K562 (cell line): ENCODE measurements around the gene DENND4C. TPM values are rescaled to one million over a fixed set of nuclear protein-coding genes. Genes with fewer than 3 reads are reported as not detected.

ENCODE experiments used
- ARID2 ChIP-seq: fragments of 450-650 bp; IDR thresholded peaks from 2 replicates; pipeline ENCODE4 v1.6.1; 2017; ENCODE audit warnings: antibody characterized with exemption, mild to moderate bottlenecking
- CBFA2T3 ChIP-seq: fragments of 450-650 bp; IDR thresholded peaks from 2 replicates; pipeline ENCODE4 v1.6.1; 2017
- FUS ChIP-seq: fragments of 200-400 bp; formaldehyde crosslinking; optimal IDR thresholded peaks from 2 replicates; pipeline ENCODE3; 2017; ENCODE audit warnings: low read depth, low read length
- HOXB6 ChIP-seq: fragments of 250-450 bp; sonication (Bioruptor Pico); IDR thresholded peaks from 2 replicates; pipeline ENCODE4 v1.5.1; 2022; ENCODE audit warnings: mild to moderate bottlenecking, borderline replicate concordance
- MCM2 ChIP-seq: fragments of 450-650 bp; IDR thresholded peaks from 2 replicates; pipeline ENCODE4 v1.6.1; 2017; ENCODE audit warnings: low read depth, mild to moderate bottlenecking
- NCOA1 ChIP-seq: fragments of 450-650 bp; IDR thresholded peaks from 2 replicates; pipeline ENCODE4 v1.6.1; 2016; ENCODE audit warnings: low read depth
- PCBP2 ChIP-seq: fragments of 200-400 bp; formaldehyde crosslinking; IDR thresholded peaks from 2 replicates; pipeline ENCODE4 v1.6.1; 2018; ENCODE audit warnings: low read length, low read depth, mild to moderate bottlenecking, moderate library complexity; ENCODE audit not compliant: poor library complexity, severe bottlenecking
- POLR2G ChIP-seq: fragments of 200-400 bp; formaldehyde crosslinking; IDR thresholded peaks from 2 replicates; pipeline ENCODE4 v1.6.1; 2017; ENCODE audit warnings: low read depth, mild to moderate bottlenecking, antibody characterized with exemption, low read length, moderate library complexity
- PRMT5 ChIP-seq: sonication (generic); formaldehyde crosslinking; IDR thresholded peaks from 2 replicates; pipeline ENCODE4 v1.5.0; 2020; ENCODE audit warnings: missing genetic modification reagents
- ZNF134 ChIP-seq: fragments of 250-450 bp; sonication (Bioruptor Pico); conservative IDR thresholded peaks from 2 replicates; pipeline ENCODE4 v1.4.0; 2020
- ZNF3 ChIP-seq: fragments of 250-450 bp; sonication (Bioruptor Pico); IDR thresholded peaks from 2 replicates; pipeline ENCODE4 v1.5.0; 2021; ENCODE audit warnings: mild to moderate bottlenecking, moderate library complexity
- polyA plus RNA-seq, 8 experiments: library from polyadenylated mRNA; depleted of rRNA in 4 of 8; stranded (reverse) in 5 of 8; unstranded in 3 of 8; fragments of >200 nt; fragmentation: Nextera tagmentation in 2 of 8; fragmentation: Illumina TruSeq in 1 of 8; extraction: Ambion mirVana in 2 of 8; extraction: Trizol in 1 of 8; gene quantifications; 2 replicates each; pipeline versions ENCODE4 v1.2.1 to v1.2.3, GENCODE V29; 2011 to 2014; ENCODE audit warnings: inconsistent platforms in 1 of 8, missing spikeins in 1 of 8
- total RNA-seq, 7 experiments: library from RNA; depleted of rRNA in 6 of 7; stranded (reverse); fragments of >200 nt in 6 of 7; fragmentation: Illumina TruSeq in 2 of 7; extraction: Trizol in 2 of 7; gene quantifications; 2 replicates each; pipeline versions ENCODE4 v1.2.1 to v1.2.3, GENCODE V29; 2011 to 2021; ENCODE audit warnings: low replicate concordance in 1 of 7
- TF ChIP-seq, protein P1 (sequence below): fragments of 200-600 bp; sonication (generic); IDR thresholded peaks from one replicate; pipeline ENCODE4 v1.6.1; 2012; ENCODE audit warnings: mild to moderate bottlenecking, low read depth, low read length, inconsistent platforms
- TF ChIP-seq, protein P2 (sequence below): fragments of 250-450 bp; sonication (Bioruptor Pico); IDR thresholded peaks from 2 replicates; pipeline ENCODE4 v1.5.1; 2021; ENCODE audit warnings: mild to moderate bottlenecking
- TF ChIP-seq, protein P3 (sequence below): sonication (generic); formaldehyde crosslinking; IDR thresholded peaks from 2 replicates; pipeline ENCODE4 v1.4.0; 2020; ENCODE audit warnings: mild to moderate bottlenecking, missing genetic modification reagents

Gene DENND4C
- total and polyA plus RNA-seq, 9 of the 15 experiments (the other 6 are each of a cell fraction or from before 2014, with no cell fraction given), result 4.8 to 31.8 (median 13.9) TPM

DNA sequence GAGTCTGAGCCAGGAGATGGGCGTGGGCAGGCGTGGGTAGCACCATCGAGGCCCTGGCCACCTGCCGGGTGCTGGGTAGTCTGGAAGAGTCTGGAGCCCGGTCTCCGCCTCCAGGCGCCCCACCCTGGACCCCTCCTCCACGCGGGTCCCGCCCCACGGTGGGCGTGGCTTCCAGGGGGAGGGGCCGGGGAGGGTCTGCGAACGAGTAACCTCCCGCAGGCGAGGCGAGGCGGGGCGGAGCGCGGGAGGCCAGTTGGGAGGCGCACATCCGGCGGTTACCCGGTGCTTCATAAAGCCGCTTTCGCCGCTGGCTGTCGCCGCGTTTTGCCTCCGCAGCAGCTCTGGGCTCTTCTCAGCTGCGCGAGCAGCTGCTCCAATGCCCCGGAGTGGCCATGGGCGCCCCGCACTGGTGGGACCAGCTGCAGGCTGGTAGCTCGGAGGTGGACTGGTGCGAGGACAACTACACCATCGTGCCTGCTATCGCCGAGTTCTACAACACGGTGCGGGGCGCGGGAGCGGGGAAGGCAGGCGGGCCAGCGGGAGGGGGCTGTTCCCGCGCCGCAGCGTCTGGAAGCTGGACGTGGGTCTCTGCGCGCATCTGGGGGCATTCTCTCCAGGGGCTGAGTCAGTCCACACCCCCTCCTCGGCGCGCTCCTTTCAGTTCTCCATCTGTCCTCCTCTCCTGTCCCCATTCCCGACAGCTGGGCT, 178.4 kb downstream of the DENND4C start, which contains the start of gene ACER2 (continued):
- no peak for TF ChIP-seq MCM2
- TF ChIP-seq ZNF3, result no peak
- no peak for TF ChIP-seq FUS
- TF ChIP-seq ARID2, result no peak
- TF ChIP-seq, protein P1, sequence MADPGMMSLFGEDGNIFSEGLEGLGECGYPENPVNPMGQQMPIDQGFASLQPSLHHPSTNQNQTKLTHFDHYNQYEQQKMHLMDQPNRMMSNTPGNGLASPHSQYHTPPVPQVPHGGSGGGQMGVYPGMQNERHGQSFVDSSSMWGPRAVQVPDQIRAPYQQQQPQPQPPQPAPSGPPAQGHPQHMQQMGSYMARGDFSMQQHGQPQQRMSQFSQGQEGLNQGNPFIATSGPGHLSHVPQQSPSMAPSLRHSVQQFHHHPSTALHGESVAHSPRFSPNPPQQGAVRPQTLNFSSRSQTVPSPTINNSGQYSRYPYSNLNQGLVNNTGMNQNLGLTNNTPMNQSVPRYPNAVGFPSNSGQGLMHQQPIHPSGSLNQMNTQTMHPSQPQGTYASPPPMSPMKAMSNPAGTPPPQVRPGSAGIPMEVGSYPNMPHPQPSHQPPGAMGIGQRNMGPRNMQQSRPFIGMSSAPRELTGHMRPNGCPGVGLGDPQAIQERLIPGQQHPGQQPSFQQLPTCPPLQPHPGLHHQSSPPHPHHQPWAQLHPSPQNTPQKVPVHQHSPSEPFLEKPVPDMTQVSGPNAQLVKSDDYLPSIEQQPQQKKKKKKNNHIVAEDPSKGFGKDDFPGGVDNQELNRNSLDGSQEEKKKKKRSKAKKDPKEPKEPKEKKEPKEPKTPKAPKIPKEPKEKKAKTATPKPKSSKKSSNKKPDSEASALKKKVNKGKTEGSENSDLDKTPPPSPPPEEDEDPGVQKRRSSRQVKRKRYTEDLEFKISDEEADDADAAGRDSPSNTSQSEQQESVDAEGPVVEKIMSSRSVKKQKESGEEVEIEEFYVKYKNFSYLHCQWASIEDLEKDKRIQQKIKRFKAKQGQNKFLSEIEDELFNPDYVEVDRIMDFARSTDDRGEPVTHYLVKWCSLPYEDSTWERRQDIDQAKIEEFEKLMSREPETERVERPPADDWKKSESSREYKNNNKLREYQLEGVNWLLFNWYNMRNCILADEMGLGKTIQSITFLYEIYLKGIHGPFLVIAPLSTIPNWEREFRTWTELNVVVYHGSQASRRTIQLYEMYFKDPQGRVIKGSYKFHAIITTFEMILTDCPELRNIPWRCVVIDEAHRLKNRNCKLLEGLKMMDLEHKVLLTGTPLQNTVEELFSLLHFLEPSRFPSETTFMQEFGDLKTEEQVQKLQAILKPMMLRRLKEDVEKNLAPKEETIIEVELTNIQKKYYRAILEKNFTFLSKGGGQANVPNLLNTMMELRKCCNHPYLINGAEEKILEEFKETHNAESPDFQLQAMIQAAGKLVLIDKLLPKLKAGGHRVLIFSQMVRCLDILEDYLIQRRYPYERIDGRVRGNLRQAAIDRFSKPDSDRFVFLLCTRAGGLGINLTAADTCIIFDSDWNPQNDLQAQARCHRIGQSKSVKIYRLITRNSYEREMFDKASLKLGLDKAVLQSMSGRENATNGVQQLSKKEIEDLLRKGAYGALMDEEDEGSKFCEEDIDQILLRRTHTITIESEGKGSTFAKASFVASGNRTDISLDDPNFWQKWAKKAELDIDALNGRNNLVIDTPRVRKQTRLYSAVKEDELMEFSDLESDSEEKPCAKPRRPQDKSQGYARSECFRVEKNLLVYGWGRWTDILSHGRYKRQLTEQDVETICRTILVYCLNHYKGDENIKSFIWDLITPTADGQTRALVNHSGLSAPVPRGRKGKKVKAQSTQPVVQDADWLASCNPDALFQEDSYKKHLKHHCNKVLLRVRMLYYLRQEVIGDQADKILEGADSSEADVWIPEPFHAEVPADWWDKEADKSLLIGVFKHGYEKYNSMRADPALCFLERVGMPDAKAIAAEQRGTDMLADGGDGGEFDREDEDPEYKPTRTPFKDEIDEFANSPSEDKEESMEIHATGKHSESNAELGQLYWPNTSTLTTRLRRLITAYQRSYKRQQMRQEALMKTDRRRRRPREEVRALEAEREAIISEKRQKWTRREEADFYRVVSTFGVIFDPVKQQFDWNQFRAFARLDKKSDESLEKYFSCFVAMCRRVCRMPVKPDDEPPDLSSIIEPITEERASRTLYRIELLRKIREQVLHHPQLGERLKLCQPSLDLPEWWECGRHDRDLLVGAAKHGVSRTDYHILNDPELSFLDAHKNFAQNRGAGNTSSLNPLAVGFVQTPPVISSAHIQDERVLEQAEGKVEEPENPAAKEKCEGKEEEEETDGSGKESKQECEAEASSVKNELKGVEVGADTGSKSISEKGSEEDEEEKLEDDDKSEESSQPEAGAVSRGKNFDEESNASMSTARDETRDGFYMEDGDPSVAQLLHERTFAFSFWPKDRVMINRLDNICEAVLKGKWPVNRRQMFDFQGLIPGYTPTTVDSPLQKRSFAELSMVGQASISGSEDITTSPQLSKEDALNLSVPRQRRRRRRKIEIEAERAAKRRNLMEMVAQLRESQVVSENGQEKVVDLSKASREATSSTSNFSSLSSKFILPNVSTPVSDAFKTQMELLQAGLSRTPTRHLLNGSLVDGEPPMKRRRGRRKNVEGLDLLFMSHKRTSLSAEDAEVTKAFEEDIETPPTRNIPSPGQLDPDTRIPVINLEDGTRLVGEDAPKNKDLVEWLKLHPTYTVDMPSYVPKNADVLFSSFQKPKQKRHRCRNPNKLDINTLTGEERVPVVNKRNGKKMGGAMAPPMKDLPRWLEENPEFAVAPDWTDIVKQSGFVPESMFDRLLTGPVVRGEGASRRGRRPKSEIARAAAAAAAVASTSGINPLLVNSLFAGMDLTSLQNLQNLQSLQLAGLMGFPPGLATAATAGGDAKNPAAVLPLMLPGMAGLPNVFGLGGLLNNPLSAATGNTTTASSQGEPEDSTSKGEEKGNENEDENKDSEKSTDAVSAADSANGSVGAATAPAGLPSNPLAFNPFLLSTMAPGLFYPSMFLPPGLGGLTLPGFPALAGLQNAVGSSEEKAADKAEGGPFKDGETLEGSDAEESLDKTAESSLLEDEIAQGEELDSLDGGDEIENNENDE, result no peak
- no peak for TF ChIP-seq CBFA2T3
- TF ChIP-seq PRMT5 (CRISPR knock-in tag), result no peak
- no peak for TF ChIP-seq HOXB6 (CRISPR knock-in tag)
- TF ChIP-seq ZNF134 (CRISPR knock-in tag), result no peak
- peak; percentile 97 for TF ChIP-seq POLR2G
- TF ChIP-seq, protein P2, sequence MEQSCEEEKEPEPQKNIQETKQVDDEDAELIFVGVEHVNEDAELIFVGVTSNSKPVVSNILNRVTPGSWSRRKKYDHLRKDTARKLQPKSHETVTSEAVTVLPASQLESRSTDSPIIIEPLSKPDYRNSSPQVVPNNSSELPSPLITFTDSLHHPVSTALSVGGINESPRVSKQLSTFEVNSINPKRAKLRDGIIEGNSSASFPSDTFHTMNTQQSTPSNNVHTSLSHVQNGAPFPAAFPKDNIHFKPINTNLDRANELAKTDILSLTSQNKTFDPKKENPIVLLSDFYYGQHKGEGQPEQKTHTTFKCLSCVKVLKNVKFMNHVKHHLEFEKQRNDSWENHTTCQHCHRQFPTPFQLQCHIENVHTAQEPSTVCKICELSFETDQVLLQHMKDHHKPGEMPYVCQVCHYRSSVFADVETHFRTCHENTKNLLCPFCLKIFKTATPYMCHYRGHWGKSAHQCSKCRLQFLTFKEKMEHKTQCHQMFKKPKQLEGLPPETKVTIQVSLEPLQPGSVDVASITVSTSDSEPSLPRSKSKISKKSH (CRISPR knock-in tag), result no peak
- no peak for TF ChIP-seq NCOA1
- TF ChIP-seq PCBP2, result no peak
- TF ChIP-seq, protein P3, sequence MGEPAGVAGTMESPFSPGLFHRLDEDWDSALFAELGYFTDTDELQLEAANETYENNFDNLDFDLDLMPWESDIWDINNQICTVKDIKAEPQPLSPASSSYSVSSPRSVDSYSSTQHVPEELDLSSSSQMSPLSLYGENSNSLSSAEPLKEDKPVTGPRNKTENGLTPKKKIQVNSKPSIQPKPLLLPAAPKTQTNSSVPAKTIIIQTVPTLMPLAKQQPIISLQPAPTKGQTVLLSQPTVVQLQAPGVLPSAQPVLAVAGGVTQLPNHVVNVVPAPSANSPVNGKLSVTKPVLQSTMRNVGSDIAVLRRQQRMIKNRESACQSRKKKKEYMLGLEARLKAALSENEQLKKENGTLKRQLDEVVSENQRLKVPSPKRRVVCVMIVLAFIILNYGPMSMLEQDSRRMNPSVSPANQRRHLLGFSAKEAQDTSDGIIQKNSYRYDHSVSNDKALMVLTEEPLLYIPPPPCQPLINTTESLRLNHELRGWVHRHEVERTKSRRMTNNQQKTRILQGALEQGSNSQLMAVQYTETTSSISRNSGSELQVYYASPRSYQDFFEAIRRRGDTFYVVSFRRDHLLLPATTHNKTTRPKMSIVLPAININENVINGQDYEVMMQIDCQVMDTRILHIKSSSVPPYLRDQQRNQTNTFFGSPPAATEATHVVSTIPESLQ (CRISPR knock-in tag), result no peak
